ENCODE data around the gene KDM2A. TPM values are rescaled to one million over a fixed set of nuclear protein-coding genes. Genes with fewer than 3 reads are reported as not detected.

KDM2A gene
- total and polyA plus RNA-seq, 2 donors (not counting 1 experiment from before 2014, with no cell fraction given), result 132 to 229 TPM

- peak overlapping the region; percentile 92 for H3K4me2 ChIP-seq (replicated peaks; ENCODE audit: low read depth, low read length, poor library complexity, severe bottlenecking)
- ATAC-seq (ENCODE audit: low read depth) (peak; percentile 42), DNase-seq (peak; percentile 81)
- peaks cover 0 to 55% of the 10 kb centered on the region in 2 experiments for H3K36me3 ChIP-seq (replicated peaks in 1 of 2; ENCODE audit: control extremely low read depth in 1 of 2, control insufficient read depth in 1 of 2, extremely low read depth in 1 of 2, insufficient read depth in 2 of 2, low read length in 1 of 2)
- ChIA-PET POLR2A (interaction anchor here (1.0 to 7.8 kb wide), 9 partner anchors 9 to 133 kb away, joined by 3 to 131 read pairs (median 22); partner anchors contain the start of genes ANKRD13D, POLD4 and PPP1CA), CTCF (interaction anchor here (0.9 to 8.9 kb wide), 11 partner anchors 9 to 136 kb away, joined by 3 to 229 read pairs (median 10); partner anchors contain the start of genes ANKRD13D and TBC1D10C)
- Mint-ChIP-seq H3K27ac (peak overlapping the region; percentile 98), H3K9me3 (ENCODE audit: insufficient read depth) (no peaks in the 10 kb centered on the region), H3K4me3 (peak overlapping the region; percentile 98), H3K27me3 (no peaks in the 10 kb centered on the region), H3K4me1 (peaks cover 74% of the 10 kb centered on the region)
- peak overlapping the region; percentile 80 to 89 (median 87) for H3K4me3 ChIP-seq (ENCODE audit: control extremely low read depth in 1 of 5, extremely low read depth in 1 of 5, insufficient read depth in 1 of 5, low read depth in 2 of 5, low read length in 4 of 5)
- under 1% methylated on average over 16 of the region's 21 CpGs for WGBS (ENCODE audit: insufficient coverage)
- peak overlapping the region; percentile 95 for H3K9ac ChIP-seq (ENCODE audit: low read length)
- H3K27me3 ChIP-seq (replicated peaks in 1 of 4; ENCODE audit: control extremely low read depth in 1 of 4, control insufficient read depth in 3 of 4, insufficient read depth in 4 of 4, low read length in 3 of 4), result no peaks in the 10 kb centered on the region
- peak overlapping the region; percentile 73 to 82 for H3K27ac ChIP-seq (ENCODE audit: low read length in 2 of 2)
- H3K79me2 ChIP-seq (ENCODE audit: control insufficient read depth, insufficient read depth, low read length), result peaks cover 96% of the 10 kb centered on the region
- intact Hi-C loops (cut with micrococcal nuclease), result loop anchor here (1.0 to 10.0 kb wide), 4 partner anchors 9 to 316 kb away; partner anchors contain the start of genes CDK2AP2, GSTP1 and PITPNM1
- TF ChIP-seq CTCF (IDR thresholded peaks at IDR 0.05), result no peak
- no peak for TF ChIP-seq EZH2 (IDR thresholded peaks at IDR 0.05; ENCODE audit: borderline replicate concordance, insufficient read depth, low read depth, low read length, poor library complexity, severe bottlenecking)
- no peaks in the 10 kb centered on the region for H3K9me3 ChIP-seq (ENCODE audit: control extremely low read depth in 1 of 3, control insufficient read depth in 2 of 3, insufficient read depth in 1 of 3, low read length in 2 of 3)
- no peak overlapping the region for H2AFZ ChIP-seq (ENCODE audit: insufficient read depth, low read depth, low read length, poor library complexity, severe bottlenecking)
- peaks cover 65 to 68% of the 10 kb centered on the region in 2 donors for H3K4me1 ChIP-seq (ENCODE audit: control insufficient read depth in 2 of 2, insufficient read depth in 2 of 2, low read length in 2 of 2)
- peaks cover 65% of the 10 kb centered on the region for H4K20me1 ChIP-seq (ENCODE audit: control insufficient read depth, insufficient read depth, low read length, poor library complexity, severe bottlenecking)
These were observed 149.3 kb downstream of the KDM2A start for GRCh38 chr11:67268081-67268961.

Data from B cell (primary cell).